GM21717 (cell line): ENCODE measurements around the gene SMG6.
A peak's percentile ranks its signal among the peaks of the same experiment; 100 is the strongest.

Experiments
- ATAC-seq: cut with Tn5 transposase; IDR thresholded peaks from one replicate; pipeline ENCODE4 v1.9.1; 2021; ENCODE audit warnings: mild to moderate bottlenecking, moderate library complexity; ENCODE audit not compliant: unreplicated experiment

SMG6 gene

GRCh38 chr17:2053380-2054261, 250.0 kb downstream of the SMG6 start:
- no peak for ATAC-seq

GRCh38 chr17:2051933-2052559, 251.5 kb downstream of the SMG6 start:
- no peak for ATAC-seq

- ATAC-seq = no peak
Observed at GRCh38 chr17:2051061-2051932, 252.3 kb downstream of the SMG6 start.

- ATAC-seq = no peak
Observed at GRCh38 chr17:2050300-2051060, 253.1 kb downstream of the SMG6 start.

GRCh38 chr17:2049333-2050299, 254.0 kb downstream of the SMG6 start:
- no peak for ATAC-seq

GRCh38 chr17:2048805-2049204, 254.8 kb downstream of the SMG6 start:
- ATAC-seq = no peak

GRCh38 chr17:2047590-2047989, 256.0 kb downstream of the SMG6 start:
- ATAC-seq = no peak

- ATAC-seq = no peak
Observed at GRCh38 chr17:2044263-2044894, 259.2 kb downstream of the SMG6 start.

GRCh38 chr17:2043785-2044184, 259.8 kb downstream of the SMG6 start:
- no peak for ATAC-seq

- no peak for ATAC-seq
Observed at GRCh38 chr17:2042933-2043332, 260.7 kb downstream of the SMG6 start.

GRCh38 chr17:2042390-2042847, 261.2 kb downstream of the SMG6 start:
- no peak for ATAC-seq

GRCh38 chr17:2041561-2042389, 261.8 kb downstream of the SMG6 start, which contains the start of gene OVCA2:
Gene OVCA2 (plus strand): TSS chr17:2042022. CDS start chr17:2042048, 26 bp downstream.
- ATAC-seq = peak; percentile 81

GRCh38 chr17:2040942-2041560, 262.5 kb downstream of the SMG6 start:
- ATAC-seq = no peak

- ATAC-seq = no peak
Observed at GRCh38 chr17:2040219-2040827, 263.3 kb downstream of the SMG6 start.

GRCh38 chr17:2037155-2037554, 266.4 kb downstream of the SMG6 start:
- no peak for ATAC-seq

GRCh38 chr17:2035541-2036488, 267.8 kb downstream of the SMG6 start:
- no peak for ATAC-seq
